DND-41 (cell line): Measurements from ENCODE around the gene SERPINB12.

Source experiments
- ATAC-seq: fragments of 200-7000 bp; cut with Tn5 transposase; 3 replicates; pipeline ENCODE4 v1.9.1; 2021; ENCODE audit warnings: low read depth; ENCODE audit not compliant: insufficient read depth
- DNase-seq: peaks from one replicate; pipeline ENCODE4 v3.0.0-alpha.2; 2020
- H2AFZ ChIP-seq: 2 replicates; pipeline ENCODE4 v1.6.0; 2012; ENCODE audit warnings: low read depth, low read length
- H3K27ac ChIP-seq: 2 replicates; pipeline ENCODE4 v1.5.1; 2012; ENCODE audit warnings: low read length, inconsistent platforms
- H3K27me3 ChIP-seq: fragments of 200-600 bp; sonication (generic); 2 replicates; pipeline ENCODE4 v1.6.0; 2012; ENCODE audit warnings: low read length, mild to moderate bottlenecking, inconsistent platforms; ENCODE audit not compliant: insufficient read depth, poor library complexity
- H3K36me3 ChIP-seq: 2 replicates; pipeline ENCODE4 v1.5.1; 2012; ENCODE audit warnings: low read length, inconsistent platforms; ENCODE audit not compliant: insufficient read depth
- H3K4me1 ChIP-seq: 2 replicates; pipeline ENCODE4 v1.5.1; 2012; ENCODE audit warnings: mild to moderate bottlenecking, low read length; ENCODE audit not compliant: insufficient read depth
- H3K4me2 ChIP-seq: 2 replicates; pipeline ENCODE4 v1.6.0; 2012; ENCODE audit warnings: mild to moderate bottlenecking, moderate library complexity, low read length, inconsistent platforms; ENCODE audit not compliant: insufficient read depth
- H3K4me3 ChIP-seq, 2 experiments: fragments of 200-600 bp in 1 of 2; shearing (Covaris generic) in 1 of 2; 2 replicates each; pipeline ENCODE4 v1.5.1; 2012 to 2016; ENCODE audit warnings: inconsistent platforms in 2 of 2, low read length in 2 of 2, mild to moderate bottlenecking in 2 of 2, low read depth in 1 of 2, moderate library complexity in 1 of 2
- H3K79me2 ChIP-seq: 2 replicates; pipeline ENCODE4 v1.6.0; 2012; ENCODE audit warnings: low read length, inconsistent platforms; ENCODE audit not compliant: insufficient read depth
- H3K9ac ChIP-seq: 2 replicates; pipeline ENCODE4 v1.6.0; 2012; ENCODE audit warnings: low read depth, mild to moderate bottlenecking, inconsistent platforms, low read length, moderate library complexity
- H3K9me3 ChIP-seq: 2 replicates; pipeline ENCODE4 v1.5.1; 2012; ENCODE audit warnings: low read length, moderate library complexity, mild to moderate bottlenecking, inconsistent platforms; ENCODE audit not compliant: insufficient read depth, severe bottlenecking
- H4K20me1 ChIP-seq: 2 replicates; pipeline ENCODE4 v1.6.0; 2012; ENCODE audit warnings: low read length; ENCODE audit not compliant: insufficient read depth
- CTCF ChIP-seq: IDR thresholded peaks from 2 replicates; pipeline ENCODE4 v1.5.1; 2012; ENCODE audit warnings: borderline replicate concordance, low read length, moderate library complexity, mild to moderate bottlenecking; ENCODE audit not compliant: poor library complexity, severe bottlenecking; ENCODE audit errors: extremely low read depth
- EZH2 ChIP-seq: IDR thresholded peaks from 3 replicates; pipeline ENCODE4 v1.6.1; 2012; ENCODE audit warnings: borderline replicate concordance, low read depth, mild to moderate bottlenecking, moderate library complexity, low read length, inconsistent platforms; ENCODE audit not compliant: severe bottlenecking

SERPINB12 gene

DNA sequence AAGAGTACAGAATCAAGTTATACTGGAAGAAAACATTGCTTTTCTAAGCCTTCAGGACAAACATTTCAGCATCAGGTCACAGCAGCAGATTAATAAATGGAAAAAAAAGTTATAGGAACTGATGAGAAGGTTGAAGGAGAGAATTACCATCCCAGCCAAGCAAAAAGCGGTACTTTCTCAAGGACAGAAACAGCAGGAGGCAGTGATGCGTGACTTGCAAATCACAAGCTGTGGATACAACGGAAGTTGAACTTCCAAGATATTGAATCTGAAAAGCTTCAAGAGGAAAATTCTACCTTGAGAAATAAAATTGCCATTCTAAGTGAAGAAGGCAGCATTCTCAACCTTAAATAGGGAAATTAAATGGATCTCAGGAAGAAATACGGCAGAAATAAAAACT is 18.5 kb upstream of the SERPINB12 start:
- no peaks in the 10 kb centered on the region for H3K9me3 ChIP-seq
- H2AFZ ChIP-seq = no peak overlapping the region
- no peaks in the 10 kb centered on the region for H3K79me2 ChIP-seq
- no peaks in the 10 kb centered on the region for H4K20me1 ChIP-seq
- H3K36me3 ChIP-seq = no peaks in the 10 kb centered on the region
- H3K27ac ChIP-seq = no peak overlapping the region
- no peak overlapping the region for H3K9ac ChIP-seq
- no peaks in the 10 kb centered on the region for H3K4me1 ChIP-seq
- H3K4me2 ChIP-seq = no peak overlapping the region
- TF ChIP-seq EZH2 (no peak), CTCF (no peak)
- ATAC-seq (no peak), DNase-seq (no peak)
- peaks cover 44% of the 10 kb centered on the region for H3K27me3 ChIP-seq
- H3K4me3 ChIP-seq = no peak overlapping the region

- Histone ChIP-seq H3K27me3 (peaks cover 20% of the 10 kb centered on the region), H3K79me2 (no peaks in the 10 kb centered on the region), H3K27ac (no peak overlapping the region), H2AFZ (no peak overlapping the region), H4K20me1 (no peaks in the 10 kb centered on the region), H3K36me3 (no peaks in the 10 kb centered on the region), H3K9me3 (no peaks in the 10 kb centered on the region), H3K9ac (no peak overlapping the region), H3K4me3 (no peak overlapping the region), H3K4me1 (no peaks in the 10 kb centered on the region), H3K4me2 (no peak overlapping the region)
- DNase-seq = no peak
- no peak for TF ChIP-seq CTCF
- TF ChIP-seq EZH2 = no peak
- ATAC-seq = no peak
Measured at GRCh38 chr18:63527251-63527650, 14.9 kb upstream of the SERPINB12 start.

- Histone ChIP-seq H2AFZ (no peak overlapping the region), H3K9ac (no peak overlapping the region), H4K20me1 (no peaks in the 10 kb centered on the region), H3K9me3 (no peaks in the 10 kb centered on the region), H3K27me3 (peaks cover 7% of the 10 kb centered on the region), H3K4me1 (no peaks in the 10 kb centered on the region), H3K4me3 (no peak overlapping the region), H3K36me3 (no peaks in the 10 kb centered on the region), H3K4me2 (no peak overlapping the region), H3K79me2 (no peaks in the 10 kb centered on the region), H3K27ac (no peak overlapping the region)
- ATAC-seq = no peak
- DNase-seq = no peak
- TF ChIP-seq EZH2 (no peak), CTCF (no peak)
Measured at GRCh38 chr18:63528863-63529492, 13.2 kb upstream of the SERPINB12 start.

GRCh38 chr18:63532471-63532870 is 9.7 kb upstream of the SERPINB12 start:
- Histone ChIP-seq H3K4me3 (no peak overlapping the region), H3K27me3 (peaks cover 10% of the 10 kb centered on the region), H3K4me1 (no peaks in the 10 kb centered on the region), H3K27ac (no peak overlapping the region), H3K36me3 (no peaks in the 10 kb centered on the region), H4K20me1 (no peaks in the 10 kb centered on the region), H3K79me2 (no peaks in the 10 kb centered on the region), H3K9ac (no peak overlapping the region), H3K4me2 (no peak overlapping the region), H3K9me3 (no peaks in the 10 kb centered on the region), H2AFZ (no peak overlapping the region)
- no peak for DNase-seq
- no peak for ATAC-seq
- TF ChIP-seq EZH2 = no peak
- no peak for TF ChIP-seq CTCF
